Activated effector memory CD4-positive, alpha-beta T cell treated with anti-CD3 and anti-CD28 coated beads, Interleukin-2, amount 50 U/mL, for 16 hours (primary cell): ENCODE measurements around the gene DEGS2.

Experiments
- DNase-seq: peaks from one replicate; pipeline ENCODE4 v3.0.0-alpha.2; 2020

The DEGS2 gene

GRCh38 chr14:100147691-100148464 lies 11.6 kb downstream of the DEGS2 start:
- no peak for DNase-seq

- DNase-seq, result peak; percentile 83
Observed at GRCh38 chr14:100147181-100147631, 12.2 kb downstream of the DEGS2 start.

GRCh38 chr14:100146531-100147091 lies 12.8 kb downstream of the DEGS2 start:
- peak; percentile 74 for DNase-seq

GRCh38 chr14:100145682-100146464 lies 13.6 kb downstream of the DEGS2 start:
- no peak for DNase-seq

GRCh38 chr14:100144996-100145646 lies 14.3 kb downstream of the DEGS2 start:
- no peak for DNase-seq

- DNase-seq, result no peak
Observed at GRCh38 chr14:100144645-100144995, 14.8 kb downstream of the DEGS2 start.

- no peak for DNase-seq
Observed at GRCh38 chr14:100143934-100144333, 15.5 kb downstream of the DEGS2 start.

- DNase-seq, result no peak
Observed at GRCh38 chr14:100143523-100143922, 15.9 kb downstream of the DEGS2 start.

- no peak for DNase-seq
Observed at GRCh38 chr14:100142073-100143040, 17.1 kb downstream of the DEGS2 start.

GRCh38 chr14:100141098-100141497 lies 18.3 kb downstream of the DEGS2 start:
- no peak for DNase-seq

- no peak for DNase-seq
Observed at GRCh38 chr14:100140452-100141078, 18.9 kb downstream of the DEGS2 start.

GRCh38 chr14:100138955-100139354 lies 20.5 kb downstream of the DEGS2 start:
- no peak for DNase-seq

- DNase-seq, result no peak
Observed at GRCh38 chr14:100138082-100138787, 21.2 kb downstream of the DEGS2 start.

- DNase-seq, result no peak
Observed at GRCh38 chr14:100137173-100137572, 22.3 kb downstream of the DEGS2 start.

- DNase-seq, result no peak
Observed at GRCh38 chr14:100135784-100136183, 23.7 kb downstream of the DEGS2 start.

GRCh38 chr14:100135073-100135472 lies 24.4 kb downstream of the DEGS2 start:
- no peak for DNase-seq

GRCh38 chr14:100134586-100134985 lies 24.9 kb downstream of the DEGS2 start:
- no peak for DNase-seq

- DNase-seq, result no peak
Observed at GRCh38 chr14:100132903-100133510, 26.4 kb downstream of the DEGS2 start.

GRCh38 chr14:100132161-100132902 lies 27.1 kb downstream of the DEGS2 start:
- no peak for DNase-seq

GRCh38 chr14:100131181-100131580 lies 28.3 kb downstream of the DEGS2 start:
- no peak for DNase-seq
